Activated CD4-positive, alpha-beta T cell treated with anti-CD3 and anti-CD28 coated beads, Interleukin-10, Interleukin-2, amounts not matched to agents 100 ng/mL and 50 ng/mL, durations not matched to agents 16 hours and 8 hours (primary cell): Measurements from ENCODE around the gene PLD6.
A peak's percentile ranks its signal among the peaks of the same experiment; 100 is the strongest.
"Not testable (repeated sequence)": the region's sequence is repeated elsewhere in the genome, so short reads cannot be mapped to it uniquely, and the experiment has no call there.

Experiments
- DNase-seq: peaks from one replicate; pipeline ENCODE4 v3.0.0-alpha.2; 2020

The PLD6 gene

DNA sequence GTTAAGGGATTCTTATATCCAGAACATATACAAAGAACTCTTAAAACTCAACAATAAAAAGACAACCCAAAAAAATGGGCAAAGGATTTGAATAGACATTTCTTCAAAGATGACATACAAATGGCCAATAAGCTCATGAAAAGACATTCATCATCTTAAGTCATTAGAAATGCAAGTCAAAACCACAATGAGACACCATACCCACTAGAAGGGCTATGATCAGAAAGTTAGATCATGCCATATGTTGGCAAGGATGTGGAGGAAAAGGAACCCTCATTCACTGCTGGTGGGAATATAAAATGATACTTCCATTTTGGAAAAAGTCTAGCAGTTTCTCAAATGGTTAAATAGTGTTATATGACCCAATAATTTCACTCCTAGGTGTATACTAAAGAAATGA, 9.4 kb downstream of the PLD6 start:
- DNase-seq, result no peak

DNA sequence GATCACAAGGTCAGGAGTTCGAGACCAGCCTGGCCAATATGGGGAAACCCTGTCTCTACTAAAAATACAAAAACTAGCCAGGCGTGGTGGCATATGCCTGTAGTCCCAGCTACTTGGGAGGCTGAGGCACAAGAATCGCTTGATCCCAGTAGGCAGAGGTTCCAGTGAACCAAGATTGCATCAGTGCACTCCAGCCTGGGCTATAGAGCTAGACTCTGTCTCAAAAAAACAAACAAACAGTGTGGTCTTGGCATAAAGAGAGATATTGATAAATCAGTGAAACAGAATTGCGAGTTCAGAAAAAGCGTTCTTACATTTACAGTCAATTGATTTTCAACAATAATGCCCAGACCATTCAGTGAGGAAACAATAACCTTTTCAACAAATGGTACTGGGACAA, 10.7 kb downstream of the PLD6 start:
- not testable (repeated sequence) for DNase-seq

DNA sequence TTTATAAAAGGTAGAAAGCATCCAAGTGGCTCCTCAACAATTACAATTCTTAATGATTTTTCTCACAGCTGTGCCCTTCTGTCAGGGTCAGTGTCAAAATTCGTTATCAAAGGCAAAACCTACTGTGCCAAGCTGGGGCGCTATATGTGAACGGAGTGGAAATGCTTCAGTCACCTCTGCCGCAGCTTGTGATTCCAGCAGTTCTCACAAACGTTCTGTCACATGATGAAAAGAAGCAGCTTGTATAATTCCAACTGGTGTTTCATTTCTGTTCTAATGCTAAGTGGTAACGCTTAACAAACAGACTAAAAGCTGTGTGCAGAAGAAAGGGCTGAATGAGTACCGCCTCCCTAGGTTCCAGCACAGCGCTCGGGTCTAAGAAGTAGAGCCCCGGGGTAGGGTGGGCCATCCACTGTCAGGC, 14.2 kb downstream of the PLD6 start:
- DNase-seq, result no peak

DNA sequence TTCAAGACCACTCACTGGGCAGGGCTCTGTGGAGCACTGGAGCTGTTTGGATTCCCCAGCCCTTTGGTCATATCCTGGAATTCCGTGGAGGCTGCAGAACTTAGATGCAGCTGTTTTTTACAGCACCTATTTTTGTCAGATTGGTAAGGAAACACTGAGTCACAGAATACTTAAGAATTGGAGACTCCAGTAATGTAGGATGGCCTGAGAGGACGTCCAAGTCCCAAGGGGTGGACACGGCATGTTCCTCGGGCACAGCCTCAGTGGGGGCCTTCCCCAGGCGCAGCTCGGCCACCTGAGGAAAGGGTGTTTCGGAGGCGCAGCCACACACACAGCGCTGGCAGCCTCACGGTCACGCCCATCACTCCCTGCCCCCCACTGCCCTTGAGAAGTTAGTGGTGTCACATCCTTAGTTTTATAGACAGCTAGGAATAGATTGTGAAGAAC, 14.8 kb downstream of the PLD6 start:
- DNase-seq, result no peak

DNA sequence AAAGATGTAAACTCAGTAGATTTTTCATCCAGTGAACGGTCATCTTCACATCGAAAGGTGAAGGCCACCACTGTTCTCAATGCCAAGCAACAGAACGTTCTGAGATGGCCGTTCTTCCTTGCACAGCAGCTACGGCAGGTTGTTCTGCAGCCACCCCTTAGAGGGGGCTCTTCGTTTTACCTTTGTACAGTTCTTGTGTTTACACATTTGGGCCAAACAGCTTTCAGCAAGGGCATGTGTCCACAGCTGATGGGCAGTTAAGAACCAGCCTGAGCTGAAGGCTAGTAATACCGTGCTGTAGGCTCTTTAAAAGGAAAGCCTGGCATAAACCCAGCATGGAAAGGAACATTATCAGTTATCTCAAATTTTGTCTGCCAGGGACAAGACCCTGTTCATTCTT, 15.9 kb downstream of the PLD6 start:
- DNase-seq, result no peak

DNA sequence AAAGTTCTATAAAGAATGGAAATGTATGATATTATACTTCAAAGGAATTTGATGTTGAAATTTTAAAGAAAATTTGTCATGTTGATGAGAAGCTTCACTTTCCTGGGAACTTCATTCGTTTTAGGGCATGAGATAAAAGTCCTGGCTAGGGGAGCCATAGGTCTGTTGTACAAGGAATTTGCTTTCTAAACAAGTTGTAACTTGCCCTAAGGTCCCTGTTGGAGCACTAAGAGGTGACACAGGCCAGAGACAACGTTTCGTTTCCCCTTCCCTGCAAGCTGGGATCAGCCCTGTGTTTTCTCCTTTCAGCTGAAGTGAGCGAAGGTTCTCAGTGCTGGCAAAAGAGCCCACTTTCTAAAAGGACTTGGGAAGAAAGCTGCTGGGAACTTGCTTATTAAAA, 16.6 kb downstream of the PLD6 start:
- no peak for DNase-seq

DNA sequence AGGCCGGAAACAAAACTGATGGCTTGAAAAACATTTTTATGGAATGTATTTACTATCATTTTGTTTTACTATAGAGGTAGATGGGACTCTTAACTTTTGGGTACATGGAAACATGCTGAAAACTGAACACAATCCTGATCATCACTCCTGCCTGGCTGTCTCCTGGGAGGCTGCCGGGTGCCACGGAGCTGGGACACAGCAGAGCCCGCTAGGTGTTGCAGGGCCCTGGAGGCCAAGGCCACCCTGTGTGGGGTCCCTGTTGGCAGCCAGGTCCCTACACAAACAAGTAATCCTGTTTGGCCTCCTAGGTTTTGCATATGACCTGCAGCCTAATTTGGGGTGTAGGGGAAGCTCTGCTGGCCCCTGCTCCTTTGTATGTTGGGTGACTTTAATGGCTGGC, 17.5 kb downstream of the PLD6 start:
- no peak for DNase-seq

DNA sequence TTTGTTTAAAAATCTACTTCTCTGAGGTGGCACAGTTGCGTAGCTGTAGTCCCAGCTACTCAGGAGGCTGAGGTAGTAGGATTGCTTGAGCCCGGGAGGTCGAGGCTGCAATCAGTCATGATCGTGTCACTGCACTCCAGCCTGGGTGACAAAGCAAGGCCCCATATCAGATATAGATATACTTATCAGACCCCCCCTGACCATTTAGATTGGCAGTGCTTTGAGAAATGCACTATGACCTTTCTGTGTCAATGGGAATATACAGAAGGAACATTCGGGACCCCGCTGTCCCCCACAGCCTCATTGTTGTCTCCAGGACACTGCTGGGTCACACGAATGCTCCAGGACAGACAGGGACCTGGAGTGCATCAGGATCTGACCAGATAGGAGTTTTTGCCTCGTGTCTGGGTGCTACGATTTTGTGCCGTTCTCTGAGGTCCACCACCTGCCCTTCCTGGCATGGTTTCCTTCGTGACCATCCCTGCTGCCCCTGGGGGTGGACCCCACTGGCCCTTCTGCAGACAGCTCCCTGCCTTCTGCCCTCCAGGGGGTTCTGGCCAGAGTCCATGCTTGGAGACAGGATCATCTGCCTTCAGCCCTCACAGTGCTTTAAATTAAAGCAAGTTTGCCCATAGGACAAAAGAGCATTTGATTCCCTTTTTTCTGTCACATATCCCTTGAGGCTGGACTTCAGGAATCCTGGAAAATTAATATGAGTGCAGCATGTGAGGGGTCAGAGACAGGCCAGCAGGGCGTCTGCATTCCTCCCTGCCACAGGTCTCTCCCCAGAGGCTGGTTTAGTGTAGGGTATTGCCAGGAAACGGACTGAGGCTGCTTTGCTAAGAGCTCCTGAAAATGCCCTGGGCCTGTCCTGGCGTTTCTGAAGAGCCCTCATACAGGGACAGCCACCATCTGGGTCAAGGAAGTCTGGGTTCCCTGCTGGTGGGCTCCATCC, 19.3 kb downstream of the PLD6 start:
- no peak for DNase-seq

DNA sequence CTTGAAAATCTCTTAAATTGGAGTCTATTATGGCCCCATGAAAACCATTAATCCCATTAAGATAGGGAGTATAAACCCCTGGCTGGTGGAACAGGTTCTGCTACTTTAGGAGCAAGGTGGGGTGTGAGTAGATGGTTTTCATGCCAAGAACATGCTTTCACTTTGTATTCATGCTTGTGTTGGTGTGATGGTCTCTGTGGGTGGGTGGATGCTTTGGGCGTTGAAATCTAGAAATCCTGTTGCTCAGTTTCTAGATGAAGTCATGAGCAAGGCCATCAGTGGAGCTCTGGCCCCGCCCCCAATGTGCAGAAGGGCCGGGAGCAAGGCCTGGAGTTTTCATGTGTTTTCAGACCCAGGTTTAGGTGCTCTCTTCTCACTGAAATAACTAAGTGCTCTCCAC, 20.1 kb downstream of the PLD6 start:
- peak; percentile 81 for DNase-seq

DNA sequence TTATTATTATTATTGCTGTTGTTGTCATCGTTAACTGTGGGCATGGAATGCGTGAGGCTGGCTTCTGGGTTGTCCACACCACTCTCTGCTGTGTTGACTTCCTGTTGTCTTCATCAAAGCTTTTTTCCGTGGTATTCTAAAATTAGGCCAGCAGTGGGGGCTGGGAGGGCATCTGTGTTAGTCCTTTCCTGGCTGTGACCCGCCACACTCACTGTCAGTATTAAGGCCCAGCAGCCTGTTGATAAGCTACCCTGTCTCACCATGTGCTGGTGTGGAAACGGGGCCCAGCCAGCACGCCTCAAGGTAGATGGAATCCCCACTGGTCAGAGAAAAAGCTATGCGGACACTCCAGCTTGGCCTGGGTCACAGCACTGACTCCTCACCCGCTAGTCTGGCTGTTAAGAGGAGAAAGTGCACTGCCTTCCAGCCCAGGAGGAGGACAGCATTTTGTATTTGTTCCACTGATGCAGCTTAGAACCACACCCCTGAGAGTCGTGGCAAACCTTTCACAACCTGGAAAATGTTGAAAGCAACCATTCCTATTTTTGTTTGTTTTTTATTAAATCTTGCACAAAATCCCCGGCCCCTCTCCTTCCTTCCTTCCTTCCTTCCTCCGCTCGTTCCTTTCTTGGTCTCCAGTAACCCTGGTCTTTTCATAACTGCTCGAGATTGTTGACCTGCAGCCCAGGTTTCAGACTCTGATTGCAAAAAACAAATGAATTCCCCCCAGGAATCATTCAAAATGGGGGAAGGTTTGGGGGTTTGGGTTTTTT, 21.0 kb downstream of the PLD6 start:
- peak; percentile 31 for DNase-seq

DNA sequence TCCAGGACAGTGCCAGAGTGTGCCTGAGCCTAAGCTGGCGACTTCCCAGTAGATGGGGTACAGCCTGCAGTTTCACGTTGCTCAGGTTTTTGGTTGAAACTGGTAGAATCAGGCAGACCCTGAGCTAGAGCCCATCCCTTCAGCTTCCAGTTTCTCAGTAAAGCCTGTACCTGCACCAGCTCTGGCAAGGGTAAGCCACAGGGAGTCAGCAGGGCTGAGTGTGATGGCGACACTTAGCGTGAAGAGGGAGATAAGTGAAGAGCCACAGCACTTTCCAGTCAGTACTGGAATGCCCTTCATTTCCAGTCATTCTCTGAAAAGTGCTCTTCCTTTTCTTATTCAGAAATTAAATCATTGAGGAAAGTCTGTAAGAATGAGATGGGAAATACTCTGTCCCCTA, 22.4 kb downstream of the PLD6 start:
- peak; percentile 37 for DNase-seq

DNA sequence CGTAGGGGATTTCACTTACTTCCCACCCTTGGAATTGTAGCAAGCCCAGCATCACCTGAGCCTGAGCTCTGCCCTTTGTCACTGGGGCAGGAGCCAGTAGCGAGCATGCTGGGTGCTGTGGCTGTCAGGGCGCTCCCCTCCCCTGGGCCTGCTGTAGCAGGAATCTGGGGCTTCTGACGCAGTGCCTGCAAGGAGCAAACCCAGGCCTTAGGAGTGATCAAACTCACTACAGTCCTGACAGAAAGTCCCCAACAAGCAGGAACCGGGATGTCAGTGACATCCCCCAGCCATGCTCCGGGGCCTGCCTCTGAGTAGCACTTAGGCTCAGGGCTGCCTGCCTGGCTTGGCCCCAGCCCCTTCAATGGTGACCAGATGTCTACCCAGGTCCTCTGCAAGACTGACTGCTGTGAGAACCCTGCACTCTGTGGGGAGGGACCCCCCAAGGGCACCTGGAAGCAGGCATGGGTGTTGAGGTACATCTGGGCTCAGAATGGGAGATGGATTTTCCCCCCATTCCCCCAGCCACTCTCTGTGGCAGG, 23.5 kb downstream of the PLD6 start:
- DNase-seq, result no peak

DNA sequence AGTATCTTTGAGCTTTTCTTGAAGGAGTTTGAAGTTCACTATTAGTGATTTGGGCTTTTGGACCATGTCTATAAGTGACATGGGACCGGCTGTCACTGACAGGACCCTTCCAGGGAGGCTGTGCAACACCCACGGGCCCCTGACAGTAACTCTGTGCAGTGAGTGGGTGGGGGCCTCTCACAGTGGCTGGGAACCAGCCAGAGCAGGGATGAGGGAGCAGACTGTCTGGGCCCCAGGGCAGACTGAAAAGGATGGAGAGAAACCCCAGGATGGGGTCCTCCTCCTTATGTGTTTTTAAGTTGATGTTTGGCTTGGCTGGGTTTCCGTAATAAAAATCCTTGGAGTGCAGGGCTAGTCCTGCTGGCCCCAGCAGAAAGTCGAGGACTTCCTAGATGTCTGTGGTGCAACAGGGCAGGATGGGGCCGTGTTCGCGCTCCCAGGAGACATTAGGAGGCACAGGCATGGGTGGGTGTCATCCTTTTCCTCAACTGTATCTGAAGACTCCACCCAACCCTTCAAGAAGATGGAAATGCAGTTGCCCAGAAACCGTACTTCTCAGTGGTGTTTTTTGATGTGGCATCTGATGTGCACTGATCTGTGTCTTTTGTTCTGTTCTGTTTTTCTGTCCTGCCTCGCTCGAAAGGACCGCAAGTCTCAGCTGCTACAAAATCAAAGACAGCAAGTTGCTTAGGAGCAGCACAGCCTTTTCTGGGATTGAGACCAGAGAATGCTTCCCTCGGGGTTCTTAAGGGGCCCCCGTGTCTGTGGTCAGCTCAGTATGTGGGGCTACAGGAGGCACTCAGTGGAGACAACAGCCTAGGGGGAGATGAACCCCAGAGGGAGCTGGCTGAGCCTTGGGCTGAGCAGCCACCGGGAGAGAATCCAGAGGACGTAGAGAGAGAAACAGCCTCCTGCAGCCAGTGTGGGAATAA, 24.2 kb downstream of the PLD6 start:
- peak; percentile 52 for DNase-seq

DNA sequence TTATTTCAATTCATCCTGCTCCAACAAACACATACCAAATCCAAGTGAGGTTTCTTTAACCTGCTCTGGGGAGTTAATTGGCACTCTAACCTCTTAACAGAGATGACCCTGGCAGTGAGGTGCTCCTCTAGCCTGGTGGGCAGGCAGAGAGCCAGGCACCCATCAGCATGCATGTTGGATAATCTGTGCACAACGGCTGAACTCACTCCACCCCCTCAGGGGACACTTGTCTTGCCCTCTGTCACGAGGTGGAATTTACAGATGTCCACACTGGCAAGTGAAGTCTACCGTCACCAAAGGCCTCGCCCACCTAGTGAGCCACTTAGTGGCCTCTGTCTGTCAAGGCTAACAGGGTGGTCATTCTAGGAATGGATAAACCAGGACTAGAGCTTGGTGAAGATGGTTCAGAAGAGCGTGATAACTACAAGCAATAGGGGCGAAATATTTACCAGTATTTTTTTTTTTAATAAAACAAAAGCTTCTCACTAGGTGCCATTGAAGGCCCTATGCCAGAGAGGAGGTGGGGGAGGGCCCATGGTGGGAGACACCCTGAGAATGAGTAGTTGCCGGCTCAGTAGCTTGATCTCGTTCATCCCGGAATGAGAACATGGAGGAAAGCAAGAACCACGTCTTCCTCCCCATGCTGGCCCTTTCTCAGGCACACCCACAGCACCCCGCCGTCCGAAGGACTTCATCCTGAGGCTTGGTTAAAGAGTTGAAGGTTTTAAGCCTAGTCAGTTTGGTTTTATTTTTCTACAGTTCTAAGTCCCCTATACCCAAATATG, 25.2 kb downstream of the PLD6 start:
- no peak for DNase-seq

DNA sequence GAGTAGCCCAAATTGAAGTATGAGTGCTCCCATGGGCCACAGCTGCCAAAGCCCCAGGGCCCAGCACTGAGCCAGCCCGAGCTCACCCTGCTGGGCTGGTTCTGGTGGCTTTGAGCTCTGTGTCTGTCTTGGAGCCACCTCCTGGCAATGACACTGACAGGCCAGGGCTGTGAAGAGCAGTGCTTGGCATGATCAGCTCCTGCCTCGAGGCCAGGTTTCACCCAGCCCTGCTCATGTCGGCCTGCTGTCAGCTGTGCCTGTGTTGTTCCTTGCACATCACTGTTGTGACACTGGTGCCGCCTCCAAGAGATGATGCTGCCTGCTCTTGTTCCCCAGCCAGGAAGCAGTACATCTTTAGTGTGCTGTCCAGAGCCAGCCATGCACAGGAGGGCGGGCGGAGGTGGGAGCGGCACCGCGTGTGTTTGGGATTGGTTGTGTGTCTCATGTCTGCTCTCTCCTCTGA, 26.0 kb downstream of the PLD6 start:
- peak; percentile 30 for DNase-seq

DNA sequence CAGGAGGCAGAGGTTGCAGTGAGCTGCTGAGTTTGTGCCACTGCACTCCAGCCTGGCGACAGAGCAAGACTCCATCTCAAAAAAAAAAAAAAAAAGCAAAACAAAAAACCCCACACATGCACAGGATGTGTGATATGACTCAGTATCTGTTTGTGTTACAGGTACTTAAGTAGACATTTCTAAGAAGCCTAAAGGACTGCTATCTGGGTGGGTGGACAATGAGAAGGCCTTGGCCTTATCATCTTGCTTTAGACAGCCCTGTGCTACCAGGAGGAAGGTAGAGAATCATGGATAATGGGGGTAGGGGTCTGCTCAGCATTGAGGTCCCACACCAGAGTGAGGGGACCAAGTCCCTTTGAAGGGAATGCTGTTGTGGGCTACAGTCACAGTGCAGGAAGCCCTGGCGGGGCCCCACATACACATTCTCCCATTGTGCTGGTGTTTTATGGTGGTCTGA, 26.7 kb downstream of the PLD6 start:
- DNase-seq, result peak; percentile 75

DNA sequence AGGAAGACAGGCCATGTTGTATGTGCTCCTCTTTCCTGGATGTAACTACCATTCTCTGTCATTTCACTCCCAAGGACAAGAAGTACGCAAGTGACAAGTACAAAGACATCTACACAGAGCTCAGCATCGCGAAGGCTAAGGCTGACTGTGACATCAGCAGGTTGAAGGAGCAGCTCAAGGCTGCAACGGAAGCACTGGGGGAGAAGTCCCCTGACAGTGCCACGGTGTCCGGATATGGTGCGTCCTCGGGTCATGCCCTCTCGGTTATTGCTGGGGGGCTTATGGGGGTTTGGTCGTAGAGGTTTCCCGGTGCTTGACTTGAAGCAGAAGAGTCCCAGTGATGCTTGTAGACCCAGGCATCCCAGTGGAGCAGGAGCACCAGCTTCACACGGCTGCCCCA, 29.0 kb downstream of the PLD6 start:
- DNase-seq, result no peak

DNA sequence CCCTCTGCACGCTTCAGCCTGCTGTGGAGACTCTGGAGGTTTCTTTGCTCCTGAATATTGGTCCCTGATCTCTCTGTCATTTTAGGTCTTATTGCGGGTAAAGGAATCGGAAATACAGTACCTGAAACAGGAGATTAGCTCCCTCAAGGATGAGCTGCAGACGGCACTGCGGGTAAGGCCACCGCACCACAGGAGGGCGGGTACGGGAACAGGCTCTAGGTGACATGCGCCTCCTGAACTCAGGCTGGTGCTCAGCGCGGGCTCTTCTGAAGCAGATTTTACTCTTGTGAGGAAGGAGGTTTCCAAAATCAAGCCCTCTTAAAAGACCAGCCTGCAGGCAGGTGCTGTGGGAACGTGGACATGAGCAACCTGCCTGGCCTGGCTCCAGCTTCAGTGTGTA, 29.8 kb downstream of the PLD6 start:
- DNase-seq, result no peak

DNA sequence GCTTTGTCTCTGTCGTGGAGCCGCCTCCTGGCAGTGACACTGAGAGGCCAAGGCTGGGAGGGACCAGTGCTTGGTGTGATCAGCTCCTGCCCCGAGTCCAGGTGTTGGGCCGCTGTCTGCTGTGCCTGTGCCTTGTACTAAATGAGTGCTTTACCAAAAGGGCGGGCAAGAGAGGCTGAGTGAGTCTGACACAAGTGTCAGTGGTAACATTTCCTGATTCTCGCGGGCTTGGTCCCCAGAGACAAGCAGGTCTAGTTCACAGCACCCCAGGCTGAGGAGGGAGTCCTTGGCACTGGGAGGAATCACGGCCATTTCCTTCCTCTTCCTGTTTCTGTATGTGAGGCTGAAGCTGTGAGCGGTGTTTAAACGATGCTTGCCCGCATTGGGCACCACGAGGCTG, 30.2 kb downstream of the PLD6 start:
- peak; percentile 39 for DNase-seq

DNA sequence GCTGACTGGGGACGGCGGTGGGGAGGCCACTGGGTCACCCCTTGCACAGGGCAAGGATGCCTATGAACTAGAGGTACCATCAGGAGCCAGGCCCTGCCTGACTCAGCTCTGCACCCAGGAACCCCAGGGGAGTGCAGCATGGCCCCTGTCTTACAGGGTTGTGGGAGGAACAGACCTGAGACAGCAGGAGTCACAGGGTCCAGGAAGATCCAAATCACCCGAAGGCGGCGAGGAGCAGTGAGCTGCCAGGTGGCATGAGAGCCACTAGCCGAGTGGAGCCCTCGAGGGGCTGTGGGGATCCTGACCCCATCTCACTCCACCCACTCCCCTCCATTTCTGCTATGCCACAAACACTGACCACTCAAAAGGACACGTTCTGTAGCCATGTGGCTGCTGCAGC, 30.8 kb downstream of the PLD6 start:
- DNase-seq, result no peak

DNA sequence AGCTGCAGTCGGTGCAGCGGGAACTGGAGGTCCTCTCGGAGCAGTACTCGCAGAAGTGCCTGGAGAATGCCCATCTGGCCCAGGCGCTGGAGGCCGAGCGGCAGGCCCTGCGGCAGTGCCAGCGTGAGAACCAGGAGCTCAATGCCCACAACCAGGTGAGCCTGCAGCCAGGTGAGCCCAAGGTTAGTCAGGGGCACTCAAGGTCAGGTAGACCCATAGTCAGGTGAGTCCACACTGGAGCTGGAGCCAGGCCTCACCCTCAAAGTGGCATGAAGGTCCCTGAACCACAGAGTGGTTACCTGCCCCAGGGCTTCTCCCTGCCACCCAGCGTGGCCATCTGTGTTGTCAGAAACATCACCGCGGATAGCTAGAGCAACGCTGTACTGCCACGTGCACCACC, 32.2 kb downstream of the PLD6 start:
- no peak for DNase-seq

DNA sequence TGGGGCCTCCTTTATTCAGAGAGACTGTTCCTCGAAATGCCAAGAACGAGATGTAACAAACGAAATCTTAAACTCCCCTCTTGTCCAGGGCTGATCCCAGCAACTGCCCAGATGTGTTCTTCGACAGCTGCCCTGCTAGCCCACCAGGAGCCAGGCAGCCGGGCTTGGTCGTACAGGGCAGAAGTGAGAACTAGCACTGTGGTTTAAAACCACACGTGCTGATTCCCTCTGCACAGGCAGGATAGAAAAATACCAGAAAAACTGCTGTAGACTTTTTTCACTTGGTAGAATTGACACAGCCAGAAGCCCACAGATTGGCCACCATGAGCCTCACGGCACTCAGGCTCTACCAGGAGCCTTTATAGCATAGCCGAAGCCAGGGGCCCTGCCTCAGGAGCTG, 33.1 kb downstream of the PLD6 start:
- DNase-seq, result no peak
